Activated CD4-positive, alpha-beta T cell treated with anti-CD3 and anti-CD28 coated beads for 1 hour (primary cell): ENCODE results near the gene ZC3H12A.

Experiments used
- DNase-seq: peaks from one replicate; pipeline ENCODE4 v3.0.0-alpha.2; 2020

The ZC3H12A gene

DNA sequence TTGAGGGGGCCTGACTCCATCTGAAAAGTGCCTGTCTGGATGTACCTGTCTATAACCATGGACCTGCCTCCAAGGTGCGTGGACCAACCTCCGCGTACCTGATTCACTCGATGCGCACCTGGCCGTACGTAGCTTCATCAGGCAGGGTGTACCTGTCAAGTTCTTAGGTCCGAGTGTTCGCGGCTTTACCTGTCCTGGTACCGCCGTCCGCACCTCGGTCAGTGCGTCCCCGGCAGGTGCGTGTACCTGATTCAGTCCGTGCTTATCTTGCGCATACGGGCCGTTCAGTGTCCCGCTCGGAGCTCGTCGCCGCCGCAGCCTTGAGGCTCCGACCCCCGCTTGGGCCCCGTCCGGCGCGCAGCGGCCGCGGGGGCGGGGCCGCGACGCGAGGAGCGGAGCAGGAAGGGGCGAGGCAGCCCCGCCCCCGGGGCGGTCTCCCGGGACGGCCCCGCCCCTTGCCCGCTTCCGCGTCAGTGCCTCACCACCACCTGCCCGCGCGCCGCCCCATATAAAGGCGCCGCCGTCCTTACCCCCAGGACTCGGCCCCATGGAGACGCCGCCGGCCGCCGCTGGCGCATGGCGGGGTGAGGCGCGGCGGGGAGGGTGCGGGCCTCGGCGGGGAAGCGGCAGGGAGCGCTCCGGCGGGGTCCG, at the start of gene ZC3H12A:
ZC3H12A (plus strand) TSS at position 535 of the 651 bp plus-strand sequence. CDS start 917 bp downstream, outside the sequence.
- peak; percentile 89 for DNase-seq

DNA sequence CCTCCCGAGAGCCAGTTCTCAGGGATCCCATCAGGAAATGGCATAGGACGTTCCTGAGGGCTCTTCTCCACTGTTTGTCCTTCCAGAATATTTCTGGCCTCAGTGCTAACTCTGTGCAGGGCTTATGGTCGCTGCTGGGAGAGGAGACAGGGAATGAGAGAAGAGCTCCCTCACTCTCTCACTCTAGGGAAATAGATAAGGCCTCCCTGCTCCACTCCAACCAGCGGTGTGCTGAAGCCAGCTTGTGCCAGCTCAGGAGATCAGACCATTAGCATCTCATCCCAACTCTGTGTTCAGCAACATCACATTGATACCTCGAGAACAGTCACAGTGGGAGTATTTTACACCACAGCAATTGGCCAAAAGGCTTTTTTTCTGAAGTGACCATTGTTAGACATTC, 49.2 kb upstream of the ZC3H12A start:
- DNase-seq = no peak

DNA sequence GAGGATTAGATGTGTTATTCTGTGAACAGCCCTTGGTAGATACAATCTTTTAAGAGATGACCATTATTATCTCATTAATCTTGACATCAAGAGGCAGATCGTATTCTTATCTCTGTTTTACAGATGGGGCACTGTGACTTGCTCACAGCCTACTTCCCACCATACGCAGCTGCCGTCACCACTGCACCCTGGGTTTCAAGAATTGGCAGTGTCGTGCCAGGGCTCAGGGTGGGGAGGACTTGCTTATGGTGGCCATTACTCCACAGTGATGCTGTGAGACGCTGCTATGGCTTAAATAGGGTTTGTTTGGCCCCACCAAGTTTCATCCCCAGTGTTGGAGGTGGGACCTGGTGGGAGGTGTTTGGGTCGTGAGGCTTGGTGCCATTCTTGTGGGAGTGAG, 45.4 kb upstream of the ZC3H12A start:
- DNase-seq = no peak

DNA sequence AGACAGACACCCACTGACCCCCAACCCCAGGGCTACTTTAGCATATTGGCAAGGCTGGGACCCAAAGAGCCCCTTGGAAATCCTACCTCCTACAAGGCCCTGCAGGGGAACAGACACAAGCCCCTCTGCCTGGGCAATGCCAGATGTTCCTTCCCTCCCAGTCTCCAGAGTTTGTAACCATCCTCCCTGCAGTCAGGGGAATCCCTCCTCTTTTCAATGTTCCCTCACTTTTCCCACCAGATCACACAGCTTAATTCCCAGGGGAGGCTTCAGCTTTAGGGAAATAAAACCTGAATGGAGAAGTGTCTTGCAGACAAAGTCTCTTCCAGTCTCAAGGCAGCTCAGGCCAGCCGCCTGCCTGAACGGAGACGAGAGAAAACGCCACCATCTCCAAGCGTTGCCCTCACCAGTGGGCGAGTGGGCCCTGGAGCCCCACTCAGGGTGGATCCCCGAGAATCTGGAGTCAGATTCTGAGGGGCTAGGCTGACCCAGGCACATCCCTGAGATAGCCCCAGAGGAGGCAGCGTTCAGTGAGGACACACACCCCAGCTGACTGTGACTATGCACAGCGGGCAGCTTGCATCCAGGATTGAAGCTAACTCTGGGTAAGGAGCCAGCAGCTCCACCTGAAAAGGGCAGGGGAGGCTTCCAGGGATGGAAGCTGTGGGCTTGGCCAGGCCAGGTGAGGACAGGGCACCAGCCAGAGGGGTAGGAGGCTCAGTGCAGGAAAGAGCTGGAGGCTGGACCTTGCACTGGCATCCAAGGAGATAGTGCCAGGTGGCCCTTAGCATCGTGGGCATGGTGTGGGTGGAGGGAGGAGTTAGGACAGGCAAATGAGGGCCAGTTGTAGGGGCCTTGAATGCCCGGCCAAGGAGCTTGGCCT, 44.0 kb upstream of the ZC3H12A start:
- DNase-seq = no peak

DNA sequence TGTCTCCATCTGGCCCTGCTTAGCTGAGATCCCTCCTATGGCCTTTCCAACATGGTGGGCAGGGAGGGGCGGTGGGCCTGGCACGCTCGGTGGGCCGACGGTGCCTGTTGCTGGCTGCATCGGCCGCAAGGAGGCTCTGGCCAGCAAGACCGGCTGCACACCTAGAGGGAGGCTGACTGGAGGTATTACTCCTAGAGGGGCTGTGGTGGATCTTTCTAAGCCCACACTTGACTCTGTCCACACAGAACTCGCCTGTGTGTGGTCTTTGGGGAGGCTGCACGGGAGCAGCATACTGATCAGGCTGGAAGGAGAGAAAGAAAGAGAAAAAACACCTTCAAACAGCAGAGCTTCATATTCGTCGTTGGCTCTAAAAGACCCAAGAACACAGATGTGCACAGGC, 41.7 kb upstream of the ZC3H12A start:
- DNase-seq = no peak

DNA sequence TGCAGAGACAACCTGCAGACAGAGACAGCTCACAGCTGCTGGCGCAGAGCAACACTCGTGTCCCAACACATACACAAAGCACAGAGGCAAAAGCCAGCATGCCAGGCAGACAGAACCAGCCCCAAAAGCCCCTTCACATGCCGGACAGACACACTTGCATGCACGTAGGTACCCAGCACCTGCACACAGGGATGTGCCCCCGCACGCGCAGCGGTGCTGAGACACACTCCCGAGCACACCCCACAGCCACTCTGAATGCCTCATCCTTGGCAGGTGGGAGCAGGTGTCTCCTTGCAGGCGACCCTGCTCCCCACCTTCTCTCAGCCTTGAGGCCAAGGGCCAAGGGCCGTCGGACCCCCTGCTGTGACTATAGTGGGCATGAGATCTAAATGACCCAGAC, 41.2 kb upstream of the ZC3H12A start:
- no peak for DNase-seq

DNA sequence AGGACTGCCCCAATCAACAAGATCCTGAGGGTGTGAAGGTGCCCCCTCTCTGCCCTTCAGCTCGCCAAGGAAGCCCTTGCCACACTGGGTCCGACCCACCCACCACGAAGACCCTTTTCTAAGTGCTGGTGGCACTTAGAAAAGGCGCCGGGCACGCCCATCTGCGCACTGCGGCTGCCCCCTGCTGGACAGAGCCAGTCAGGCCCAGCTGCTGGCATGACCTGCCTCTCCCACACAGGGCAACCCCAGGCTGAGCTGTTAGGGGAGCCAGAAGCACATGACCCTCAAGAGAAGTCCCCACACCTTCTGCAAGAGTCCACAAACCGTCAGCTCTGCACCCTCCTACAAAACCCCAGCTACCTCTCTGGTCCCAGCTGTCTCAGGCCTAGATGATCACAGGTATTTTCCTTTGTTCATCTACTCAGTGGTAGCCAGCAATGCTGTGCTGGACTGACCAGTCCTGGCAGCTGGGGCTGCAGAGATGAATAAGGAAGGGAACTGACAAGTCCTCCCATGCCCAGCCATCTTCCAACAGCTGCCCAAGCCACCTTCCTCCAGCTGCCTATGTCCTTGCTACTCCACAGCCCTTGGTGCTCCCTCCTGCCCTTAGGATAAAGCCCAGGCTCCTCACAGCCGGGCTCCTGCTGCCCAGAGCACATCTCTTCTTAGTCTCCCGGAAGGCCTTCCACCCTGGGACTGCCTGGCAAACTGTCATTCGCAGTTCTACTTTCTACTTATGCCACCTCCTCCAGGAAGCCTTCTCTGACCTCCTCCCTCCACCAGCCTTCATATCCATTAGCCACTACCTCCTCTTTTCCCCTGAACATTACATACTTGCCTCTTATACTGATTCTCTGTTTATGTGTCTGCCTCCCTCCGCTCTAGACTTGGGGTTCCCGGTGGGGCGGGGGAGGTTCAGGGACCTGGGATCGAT, 39.8 kb upstream of the ZC3H12A start:
- peak; percentile 55 for DNase-seq

DNA sequence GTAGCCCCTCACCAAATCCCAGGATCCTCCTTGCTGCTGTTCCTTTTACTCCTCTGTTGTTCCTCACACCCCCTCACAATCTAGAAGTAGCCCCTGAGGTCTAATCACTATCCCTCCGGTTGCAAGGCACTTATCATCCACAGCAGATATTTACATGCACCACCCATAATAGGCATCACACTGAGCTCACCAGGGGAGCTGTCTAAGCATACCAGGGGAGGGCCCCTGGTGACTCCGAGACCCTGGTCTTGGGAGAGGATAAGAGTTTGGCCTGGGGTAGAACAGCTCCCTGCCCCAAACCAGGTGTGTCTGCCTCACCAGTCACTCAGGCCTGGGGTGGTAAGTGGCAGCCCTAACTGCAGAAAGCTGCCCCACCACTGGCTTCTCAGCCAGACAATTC, 37.3 kb upstream of the ZC3H12A start:
- DNase-seq = no peak

DNA sequence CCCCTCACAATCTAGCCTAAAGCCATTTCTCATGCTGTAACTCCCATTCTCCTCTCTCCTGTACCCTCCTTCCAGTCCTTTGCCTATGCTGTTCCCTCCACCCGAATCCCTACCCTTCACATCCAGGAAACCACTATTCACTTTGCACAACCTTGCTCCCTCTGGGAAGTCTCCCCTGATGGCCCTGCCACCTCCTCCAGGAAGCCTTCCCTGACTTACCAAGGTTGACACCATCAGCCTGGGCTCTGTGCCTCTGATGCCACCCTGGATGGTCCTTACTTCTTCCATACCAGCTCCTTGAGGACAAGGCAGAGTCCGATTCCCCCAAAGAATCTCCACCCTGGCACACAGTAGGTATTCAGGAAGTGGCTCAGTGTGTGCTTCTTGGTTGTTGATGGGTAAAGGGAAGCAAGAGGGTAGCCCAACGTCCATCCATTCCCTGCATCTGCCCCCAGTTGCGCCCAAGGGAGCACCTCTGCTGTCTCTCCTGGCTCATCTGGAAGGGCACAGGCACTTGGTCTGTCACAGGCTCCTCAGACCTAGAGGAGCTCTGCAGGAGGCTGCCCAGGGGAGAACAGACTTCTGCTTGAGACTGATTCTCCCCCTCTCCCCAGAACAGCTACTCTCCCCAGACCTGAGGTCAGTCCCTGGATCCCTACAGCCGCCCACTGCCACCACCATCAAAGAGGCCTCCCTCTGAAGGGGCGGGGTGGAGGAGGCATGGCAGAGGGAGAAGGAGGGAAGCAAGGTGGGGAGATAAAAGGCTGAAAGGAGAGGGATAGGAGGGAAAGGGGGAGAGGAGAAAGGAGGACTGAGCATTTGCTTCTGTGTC, 36.1 kb upstream of the ZC3H12A start:
- no peak for DNase-seq

DNA sequence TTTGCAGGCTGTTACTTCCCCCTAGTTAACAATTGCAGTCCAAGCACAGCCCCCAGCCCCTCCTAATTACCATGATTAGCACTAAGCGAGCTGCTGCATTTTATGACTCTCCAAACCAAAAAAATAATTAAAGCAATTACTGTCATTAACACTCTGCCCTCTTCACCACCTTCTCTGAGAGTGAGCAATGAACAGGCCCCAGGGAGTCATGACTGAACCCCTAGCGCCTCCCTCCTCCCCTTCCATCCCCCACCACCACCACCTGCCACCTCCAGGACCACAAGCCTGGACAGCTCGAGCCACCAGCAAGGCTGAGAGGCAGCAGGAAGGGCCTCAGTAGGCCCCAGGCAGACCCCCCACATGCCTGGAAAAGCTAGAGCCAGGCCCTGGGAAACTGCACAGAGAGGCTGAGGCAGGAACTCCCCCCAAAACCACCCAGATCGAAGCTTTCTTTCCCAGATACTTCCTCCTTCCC, 35.5 kb upstream of the ZC3H12A start:
- DNase-seq = no peak

DNA sequence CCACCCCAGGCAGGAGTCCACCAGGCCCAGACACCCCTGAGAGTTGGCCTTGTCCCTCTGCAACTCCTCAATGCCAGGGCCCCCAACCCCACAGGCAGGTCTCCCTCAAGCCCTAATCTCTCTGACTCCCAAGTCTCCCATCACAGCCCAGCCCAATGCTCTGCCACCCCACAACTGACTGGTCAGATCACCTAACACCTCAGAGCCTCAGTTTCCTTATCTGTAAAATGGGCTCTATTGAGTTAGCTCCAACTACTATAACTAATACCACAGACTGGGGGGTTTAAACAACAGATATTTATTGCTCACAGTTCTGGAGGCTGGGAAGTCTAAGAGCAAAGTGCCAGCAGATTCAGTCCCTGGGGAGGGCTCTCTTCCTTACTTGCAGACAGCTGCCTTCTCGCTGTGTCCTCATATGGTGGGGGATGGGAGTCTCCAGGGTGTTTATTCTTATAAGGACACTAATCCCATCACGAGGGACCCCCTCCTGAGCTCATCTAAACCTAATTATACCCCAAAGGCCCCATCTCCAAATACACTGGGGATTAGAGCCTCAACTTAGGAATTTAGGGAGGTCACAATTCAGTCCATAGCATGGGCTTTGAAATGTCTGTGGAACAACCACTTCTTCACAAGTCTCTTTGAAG, 34.9 kb upstream of the ZC3H12A start:
- DNase-seq = no peak

DNA sequence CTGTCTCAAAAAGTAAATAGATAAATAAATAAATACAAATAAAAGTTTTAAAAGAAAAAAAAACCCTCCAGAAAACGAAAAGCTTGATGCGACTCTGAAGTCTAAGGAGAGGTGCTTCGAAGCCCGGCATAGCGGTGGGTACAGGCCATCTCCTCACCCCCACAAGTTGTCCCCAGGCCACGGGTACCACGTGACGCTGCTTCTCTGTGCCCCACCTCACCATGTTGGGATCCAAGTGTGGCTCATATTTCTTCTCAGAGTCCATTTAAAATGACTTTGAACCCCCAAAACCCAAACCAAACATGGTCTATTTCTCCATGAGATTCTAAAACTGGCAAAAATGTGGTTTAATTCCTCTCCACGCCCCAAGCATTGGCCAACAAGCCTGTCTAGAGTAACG, 32.9 kb upstream of the ZC3H12A start:
- no peak for DNase-seq

DNA sequence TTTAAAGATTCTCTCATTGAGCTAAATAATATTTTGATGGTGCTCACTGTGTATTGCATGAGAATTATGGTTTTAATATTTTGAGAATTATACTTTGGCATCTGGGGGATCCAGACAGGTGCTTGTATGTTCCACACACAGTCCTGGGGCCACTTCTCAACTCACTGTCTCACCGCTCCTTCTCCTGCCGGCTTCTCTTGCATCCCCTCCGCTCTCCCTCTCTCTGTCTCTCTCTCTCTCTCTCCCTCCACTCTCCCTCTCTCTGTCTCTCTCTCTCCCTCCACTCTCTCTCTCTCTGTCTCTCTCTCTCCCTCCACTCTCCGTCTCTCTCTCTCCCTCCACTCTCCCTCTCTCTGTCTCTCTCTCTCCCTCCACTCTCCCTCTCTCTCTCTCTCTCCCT, 32.2 kb upstream of the ZC3H12A start:
- no peak for DNase-seq

DNA sequence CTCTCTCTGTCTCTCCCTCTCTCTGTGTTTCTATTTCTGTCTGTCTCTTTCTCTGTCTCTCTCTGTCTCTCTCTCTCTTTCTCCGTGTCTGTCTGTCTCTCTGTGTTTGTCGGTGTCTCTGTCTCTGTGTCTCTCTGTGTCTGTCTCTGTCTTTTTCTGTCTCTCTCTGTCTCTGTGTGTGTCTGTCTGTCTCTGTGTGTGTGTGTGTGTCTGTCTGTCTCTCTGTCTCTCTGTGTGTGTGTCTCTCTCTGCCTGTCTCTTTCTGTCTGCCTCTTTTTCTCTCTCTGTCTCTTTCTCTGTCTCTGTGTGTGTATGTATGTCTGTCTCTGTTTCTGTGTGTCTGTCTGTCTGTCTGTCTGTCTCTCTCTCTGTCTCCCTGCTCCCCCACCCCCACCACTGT, 31.7 kb upstream of the ZC3H12A start:
- no peak for DNase-seq

DNA sequence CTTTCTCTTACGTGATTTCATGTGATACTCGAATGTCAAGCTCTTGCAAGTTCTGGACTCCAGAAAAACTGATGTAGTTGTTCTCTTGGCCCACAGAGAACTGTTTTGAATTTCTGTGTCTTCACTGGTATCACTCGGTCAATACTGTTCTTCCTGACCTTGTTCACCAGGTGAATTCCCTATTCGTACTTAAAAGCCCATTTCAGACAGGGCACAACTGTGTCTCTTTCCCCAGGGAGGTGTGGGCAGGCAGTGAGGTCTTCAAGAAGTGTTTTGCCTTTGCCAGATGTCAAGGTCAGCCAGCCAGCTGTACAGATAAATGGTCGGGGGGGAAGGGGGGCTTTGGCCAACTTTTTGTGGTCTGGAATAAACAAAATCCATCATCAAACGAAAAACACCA, 27.5 kb upstream of the ZC3H12A start:
- no peak for DNase-seq

DNA sequence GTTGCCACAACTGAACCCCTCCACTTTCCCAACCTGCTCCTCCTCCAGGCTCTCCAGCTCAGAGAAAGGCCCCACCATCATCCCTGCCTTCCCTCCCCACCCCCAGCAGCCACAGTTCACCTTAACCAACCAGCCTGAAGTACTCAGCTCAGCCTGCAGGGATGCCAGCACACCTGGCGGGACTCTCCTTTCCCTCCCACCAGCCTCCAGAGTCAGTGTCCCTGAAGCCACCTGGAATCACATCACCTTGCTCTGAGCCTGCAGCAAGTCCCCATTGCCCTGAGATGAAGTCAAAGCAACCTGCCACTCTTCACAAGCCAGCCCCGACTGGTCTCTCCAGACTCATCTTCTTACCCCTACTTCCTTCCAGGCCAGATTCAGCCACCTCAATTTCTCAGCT, 26.2 kb upstream of the ZC3H12A start:
- DNase-seq = no peak

DNA sequence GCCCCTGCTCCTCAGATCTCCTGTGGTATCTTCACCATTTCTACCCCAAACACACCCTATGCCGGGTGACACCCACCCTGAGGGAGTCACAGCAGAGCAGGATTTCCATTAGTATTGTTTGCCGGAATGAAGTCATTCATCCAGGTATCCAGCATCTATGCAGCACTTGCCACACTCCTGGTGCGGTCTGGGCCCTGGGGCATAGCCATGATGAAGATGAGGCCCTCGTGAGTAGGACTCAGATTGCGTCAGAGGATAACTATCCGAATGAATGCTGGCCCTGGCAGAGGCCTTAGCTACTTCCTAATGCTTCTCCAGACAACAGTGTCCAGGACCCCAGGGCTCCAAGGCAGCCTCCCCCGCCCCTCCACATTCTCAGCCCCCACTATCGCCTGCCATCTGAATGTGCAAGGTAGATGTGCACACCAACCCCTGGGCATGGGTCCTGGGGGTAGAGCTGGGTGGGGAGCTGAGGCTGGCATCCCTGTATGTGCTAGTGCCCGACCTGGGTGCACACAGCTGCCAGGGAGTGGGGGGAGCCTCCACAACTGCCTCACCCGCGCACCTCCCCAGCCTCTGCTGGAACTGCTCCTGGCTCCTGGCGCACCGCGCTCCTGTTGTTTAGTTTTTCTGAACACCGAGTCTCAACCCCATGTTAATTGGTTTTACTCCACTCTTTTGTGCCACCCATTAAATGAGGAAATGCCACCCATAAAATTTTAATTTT, 25.5 kb upstream of the ZC3H12A start:
- DNase-seq = no peak

DNA sequence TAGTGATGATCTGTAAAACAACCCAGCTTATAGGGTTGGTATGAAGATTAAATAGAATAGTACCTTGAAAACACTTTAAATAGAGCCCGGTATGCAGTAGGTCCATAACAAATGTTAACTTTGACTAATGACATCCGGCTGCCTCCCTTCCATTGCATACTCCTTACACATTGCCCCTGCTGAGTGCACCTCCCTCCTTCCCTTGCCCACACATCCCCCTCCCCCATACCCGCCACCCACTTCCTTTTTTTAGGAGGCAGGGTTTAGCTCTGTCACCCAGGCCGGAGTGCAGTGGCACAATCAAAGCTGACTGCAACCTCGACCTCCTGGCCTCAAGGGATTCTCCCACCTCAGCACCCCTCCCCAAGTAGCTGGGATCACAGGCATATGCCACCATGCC, 24.4 kb upstream of the ZC3H12A start:
- DNase-seq = no peak

DNA sequence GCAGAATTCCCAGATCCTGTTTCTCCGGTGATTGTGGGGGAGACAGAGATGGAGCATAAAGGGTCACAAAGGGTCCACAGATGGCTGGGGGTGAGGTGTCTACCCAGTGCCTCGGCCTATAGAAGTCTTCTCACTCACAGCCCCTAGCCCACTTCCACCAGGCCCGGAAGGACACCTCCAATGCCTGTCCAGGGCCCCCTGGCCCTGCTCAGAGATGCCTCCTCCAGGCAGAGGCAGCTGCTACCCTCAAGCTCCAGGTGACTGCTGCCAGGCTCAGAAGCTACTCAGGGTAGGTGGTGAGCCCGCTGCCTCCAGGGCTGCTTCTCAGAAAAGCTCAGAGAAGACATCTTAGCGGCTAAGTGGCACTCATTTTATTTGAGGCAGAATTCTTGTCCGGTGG, 22.0 kb upstream of the ZC3H12A start:
- DNase-seq = no peak

DNA sequence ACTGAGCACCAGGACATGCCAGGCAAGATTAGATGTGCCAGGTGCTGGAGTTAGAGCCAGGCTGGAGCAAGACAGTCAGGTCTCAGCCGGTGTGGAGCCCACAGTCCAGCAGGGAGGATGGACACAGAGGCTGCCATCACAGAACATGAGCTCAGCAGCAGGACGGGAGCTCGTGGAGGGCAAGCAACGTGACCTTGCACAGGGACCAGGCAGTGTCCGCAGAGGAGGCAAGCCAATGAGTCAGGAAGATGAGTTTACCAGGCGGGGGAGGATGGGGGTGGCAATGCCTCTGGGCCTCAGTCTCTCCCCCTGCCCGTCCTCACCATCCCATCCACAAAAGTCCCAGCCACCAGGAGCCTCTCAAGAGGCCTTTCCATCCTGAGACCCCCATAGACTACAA, 20.7 kb upstream of the ZC3H12A start:
- no peak for DNase-seq

DNA sequence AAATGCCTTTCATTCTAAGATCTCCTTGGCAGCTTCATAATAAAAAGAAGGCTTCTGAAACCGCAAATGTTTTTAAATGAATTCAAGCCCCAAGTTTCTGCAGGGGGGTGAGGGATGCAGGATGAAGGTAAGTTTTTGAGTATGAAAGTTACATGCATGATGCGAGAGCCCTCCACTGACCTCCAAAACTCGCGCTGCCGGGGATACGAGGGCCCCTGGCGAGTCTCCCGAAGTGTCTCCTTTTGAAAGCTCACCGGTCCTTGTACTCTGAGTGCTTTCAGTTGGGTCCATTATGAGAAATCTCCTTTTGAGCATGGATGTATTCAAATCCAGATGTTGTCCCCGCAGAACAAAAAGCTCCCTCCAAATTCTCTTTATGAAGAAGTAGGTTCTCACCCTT, 18.9 kb upstream of the ZC3H12A start:
- DNase-seq = no peak
